Heart left ventricle (tissue), 13 donors: ENCODE data around the gene SYMPK.

ENCODE experiments used
- CTCF ChIP-seq, 12 donors: fragments of 200-600 bp; sonication (generic) in 4 of 12; IDR thresholded peaks; one replicate each; pipeline versions ENCODE4 v1.5.0 to v1.8.0; 2018 to 2022; ENCODE audit warnings: antibody characterized with exemption in 12 of 12, mild to moderate bottlenecking in 5 of 12
- POLR2A ChIP-seq, 2 donors: fragments of 450-650 bp; IDR thresholded peaks; one replicate each; pipeline ENCODE4 v1.6.1; 2017; ENCODE audit warnings: antibody characterized with exemption in 2 of 2, mild to moderate bottlenecking in 2 of 2, moderate library complexity in 2 of 2
- donor health status: ischemic (EF 13 %, LVEDD 7.1; RV severe dilation, severe dysfunction).
- donor health status: DM: no; HTN: yes; CAD: no.
- donor health status: DM: no; HTN: no; CAD: no.
- donor health status: ischemic (EF 25% LVEDD 6.9; RV normal size, moderate dysfunction).
- donor health status: ischemic (EF 25% LVEDD 5.7; RV mildly dilated, moderate dysfunction).
- donor health status: ischemic (EF 35%, LVEDD 5.7; RV mildly dilated, moderate dysfunction).
- donor health status: nonischemic (EF 11% LVEDD 7.7; RV severe dilation, severe dysfunction).
- donor health status: DM: yes; HTN: yes; CAD: no.
- donor health status: PGD.
- donor health status: ischemic (EF 29% LVEDD 5.4; RV normal size, mild dysfunction).
- donor health status: nonischemic (EF 23%, LVEDD 6.1; RV moderate dilation, normal function).

DNA sequence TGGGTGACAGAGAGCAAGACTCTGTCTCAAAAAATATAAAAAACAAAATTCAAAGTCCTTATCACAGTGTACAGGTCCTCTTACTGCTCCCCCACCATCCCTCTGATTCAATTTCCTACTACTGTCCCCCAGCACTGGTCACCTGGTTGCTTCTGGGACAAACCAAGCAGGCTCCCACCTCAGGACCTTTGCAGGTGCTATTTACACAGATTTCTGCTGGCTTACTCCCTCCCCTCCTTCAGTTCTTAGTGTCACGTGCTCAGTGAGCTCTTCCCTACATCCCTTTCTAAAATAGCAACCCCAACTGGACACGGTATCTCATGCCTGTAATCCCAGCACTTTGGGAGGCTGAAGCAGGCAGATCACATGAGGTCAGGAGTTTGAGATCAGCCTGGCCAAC, 17.0 kb upstream of the SYMPK start:
- no peak for TF ChIP-seq POLR2A (IDR thresholded peaks at IDR 0.05)
- TF ChIP-seq CTCF (IDR thresholded peaks at IDR 0.05), result no peak
